HFFc6 (cell line): Measurements from ENCODE around the gene HIVEP2. TPM values are rescaled to one million over a fixed set of nuclear protein-coding genes. Genes with fewer than 3 reads are reported as not detected.

Experiments used
- DNase-seq: peaks from one replicate; pipeline ENCODE4 v3.0.0-alpha.2; 2018
- H3K27ac Mint-ChIP-seq: 2 replicates; pipeline ENCODE4 v1.8.0; 2020; ENCODE audit warnings: mild to moderate bottlenecking, mixed read lengths
- H3K27me3 Mint-ChIP-seq: 2 replicates; pipeline ENCODE4 v1.8.0; 2021; ENCODE audit warnings: mild to moderate bottlenecking, moderate library complexity, mixed read lengths; ENCODE audit not compliant: insufficient read depth
- H3K36me3 Mint-ChIP-seq: 2 replicates; pipeline ENCODE4 v1.8.0; 2021; ENCODE audit warnings: low read depth, mixed read lengths
- H3K4me1 Mint-ChIP-seq: 2 replicates; pipeline ENCODE4 v1.8.0; 2020; ENCODE audit warnings: low read depth, mixed read lengths
- H3K4me3 Mint-ChIP-seq: 2 replicates; pipeline ENCODE4 v1.8.0; 2020; ENCODE audit warnings: mild to moderate bottlenecking, moderate library complexity, mixed read lengths
- H3K9me3 Mint-ChIP-seq: 2 replicates; pipeline ENCODE4 v1.8.0; 2020; ENCODE audit warnings: mild to moderate bottlenecking, mixed read lengths
- CTCF ChIP-seq: fragments of 200-600 bp; sonication (generic); IDR thresholded peaks from 2 replicates; pipeline ENCODE4 v1.5.0; 2021; ENCODE audit warnings: antibody characterized with exemption, mild to moderate bottlenecking
- total RNA-seq, 6 experiments: library from RNA; stranded (reverse); fragmentation: NEBNext Ultra II Directional; extraction: Animal tissue kit (Norgen Biotek cat#: 25700); gene quantifications; 2 replicates in 1 of 6; 3 replicates in 5 of 6; pipeline ENCODE4 v1.2.3, GENCODE V29; 2021

Gene HIVEP2
- total RNA-seq, 6 experiments from 2014 or later = 14.0 to 19.5 (median 17.1) TPM

- Mint-ChIP-seq H3K27me3 (no peaks in the 10 kb centered on the region), H3K9me3 (no peaks in the 10 kb centered on the region), H3K27ac (peak overlapping the region; percentile 92), H3K4me1 (peaks cover 100% of the 10 kb centered on the region), H3K4me3 (peak overlapping the region; percentile 85; the same call in 1 of the 2 replicates), H3K36me3 (no peaks in the 10 kb centered on the region)
- no peak for TF ChIP-seq CTCF
- no peak for DNase-seq
These were observed 96.8 kb downstream of the HIVEP2 start for GRCh38 chr6:142848156-142848555.

GRCh38 chr6:142846883-142847287 lies 98.1 kb downstream of the HIVEP2 start:
- H3K4me3 Mint-ChIP-seq = peak overlapping the region; percentile 85
- DNase-seq = peak; percentile 95
- no peaks in the 10 kb centered on the region for H3K27me3 Mint-ChIP-seq
- no peaks in the 10 kb centered on the region for H3K36me3 Mint-ChIP-seq
- H3K9me3 Mint-ChIP-seq = no peaks in the 10 kb centered on the region
- peaks cover 100% of the 10 kb centered on the region for H3K4me1 Mint-ChIP-seq
- no peak for TF ChIP-seq CTCF
- H3K27ac Mint-ChIP-seq = peak overlapping the region; percentile 92

DNA sequence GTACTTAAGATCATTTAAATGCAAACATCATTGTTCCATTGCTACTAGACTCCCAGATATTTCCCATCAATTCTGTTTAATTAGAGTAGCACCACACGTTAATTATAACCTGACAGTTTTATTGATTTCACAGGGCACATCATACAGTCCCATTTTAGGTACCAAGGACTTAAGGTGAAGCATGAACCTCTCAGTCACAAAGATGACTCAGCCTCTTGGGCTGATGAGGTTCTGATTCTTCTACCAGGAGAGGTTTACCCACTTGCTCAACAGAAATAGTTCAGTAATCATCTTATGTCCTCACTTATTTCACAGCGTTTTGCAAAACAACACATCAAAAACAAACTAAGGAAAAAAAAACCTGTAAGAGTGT lies 98.5 kb downstream of the HIVEP2 start:
- Mint-ChIP-seq H3K4me3 (peak overlapping the region; percentile 85), H3K4me1 (peaks cover 100% of the 10 kb centered on the region), H3K27me3 (no peaks in the 10 kb centered on the region), H3K9me3 (no peaks in the 10 kb centered on the region), H3K27ac (peak overlapping the region; percentile 92), H3K36me3 (no peaks in the 10 kb centered on the region)
- DNase-seq = peak; percentile 63
- no peak for TF ChIP-seq CTCF

- peak; percentile 81 for DNase-seq
- peak; percentile 49 for TF ChIP-seq CTCF
- Mint-ChIP-seq H3K36me3 (no peaks in the 10 kb centered on the region), H3K4me1 (peaks cover 99% of the 10 kb centered on the region), H3K27ac (peak overlapping the region; percentile 92), H3K4me3 (peak overlapping the region; percentile 85), H3K9me3 (no peaks in the 10 kb centered on the region), H3K27me3 (no peaks in the 10 kb centered on the region)
These were observed 99.1 kb downstream of the HIVEP2 start for GRCh38 chr6:142845624-142846458.

DNA sequence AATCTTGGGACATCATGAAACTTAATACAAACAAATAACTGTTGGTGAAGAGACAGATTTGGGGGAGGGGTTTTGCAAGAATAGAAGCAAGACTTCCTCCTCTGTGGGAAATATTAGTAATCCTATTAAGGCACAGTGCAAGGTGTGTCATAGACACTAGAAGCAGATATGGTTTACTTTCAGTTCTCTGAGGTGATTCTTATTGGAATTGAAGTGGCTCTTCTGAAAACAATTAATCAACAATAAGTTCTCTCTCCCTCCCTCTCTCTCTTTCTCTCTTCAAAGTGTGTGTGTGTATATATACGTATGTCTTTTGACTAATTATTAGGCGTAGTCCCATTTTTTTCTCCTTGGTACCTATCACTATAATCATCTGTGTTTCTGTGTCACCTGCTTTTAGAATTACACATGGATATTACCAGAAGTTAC lies 99.8 kb downstream of the HIVEP2 start:
- no peak for TF ChIP-seq CTCF
- peak overlapping the region; percentile 85 for H3K4me3 Mint-ChIP-seq
- no peaks in the 10 kb centered on the region for H3K9me3 Mint-ChIP-seq
- no peaks in the 10 kb centered on the region for H3K27me3 Mint-ChIP-seq
- no peaks in the 10 kb centered on the region for H3K36me3 Mint-ChIP-seq
- DNase-seq = peak; percentile 16
- H3K4me1 Mint-ChIP-seq = peaks cover 92% of the 10 kb centered on the region
- H3K27ac Mint-ChIP-seq = peak overlapping the region; percentile 92
